ENCODE data around the gene GOLGB1.
"Not testable (repeated sequence)": the region's sequence is repeated elsewhere in the genome, so short reads cannot be mapped to it uniquely, and the experiment has no call there.

Gene GOLGB1, protein sequence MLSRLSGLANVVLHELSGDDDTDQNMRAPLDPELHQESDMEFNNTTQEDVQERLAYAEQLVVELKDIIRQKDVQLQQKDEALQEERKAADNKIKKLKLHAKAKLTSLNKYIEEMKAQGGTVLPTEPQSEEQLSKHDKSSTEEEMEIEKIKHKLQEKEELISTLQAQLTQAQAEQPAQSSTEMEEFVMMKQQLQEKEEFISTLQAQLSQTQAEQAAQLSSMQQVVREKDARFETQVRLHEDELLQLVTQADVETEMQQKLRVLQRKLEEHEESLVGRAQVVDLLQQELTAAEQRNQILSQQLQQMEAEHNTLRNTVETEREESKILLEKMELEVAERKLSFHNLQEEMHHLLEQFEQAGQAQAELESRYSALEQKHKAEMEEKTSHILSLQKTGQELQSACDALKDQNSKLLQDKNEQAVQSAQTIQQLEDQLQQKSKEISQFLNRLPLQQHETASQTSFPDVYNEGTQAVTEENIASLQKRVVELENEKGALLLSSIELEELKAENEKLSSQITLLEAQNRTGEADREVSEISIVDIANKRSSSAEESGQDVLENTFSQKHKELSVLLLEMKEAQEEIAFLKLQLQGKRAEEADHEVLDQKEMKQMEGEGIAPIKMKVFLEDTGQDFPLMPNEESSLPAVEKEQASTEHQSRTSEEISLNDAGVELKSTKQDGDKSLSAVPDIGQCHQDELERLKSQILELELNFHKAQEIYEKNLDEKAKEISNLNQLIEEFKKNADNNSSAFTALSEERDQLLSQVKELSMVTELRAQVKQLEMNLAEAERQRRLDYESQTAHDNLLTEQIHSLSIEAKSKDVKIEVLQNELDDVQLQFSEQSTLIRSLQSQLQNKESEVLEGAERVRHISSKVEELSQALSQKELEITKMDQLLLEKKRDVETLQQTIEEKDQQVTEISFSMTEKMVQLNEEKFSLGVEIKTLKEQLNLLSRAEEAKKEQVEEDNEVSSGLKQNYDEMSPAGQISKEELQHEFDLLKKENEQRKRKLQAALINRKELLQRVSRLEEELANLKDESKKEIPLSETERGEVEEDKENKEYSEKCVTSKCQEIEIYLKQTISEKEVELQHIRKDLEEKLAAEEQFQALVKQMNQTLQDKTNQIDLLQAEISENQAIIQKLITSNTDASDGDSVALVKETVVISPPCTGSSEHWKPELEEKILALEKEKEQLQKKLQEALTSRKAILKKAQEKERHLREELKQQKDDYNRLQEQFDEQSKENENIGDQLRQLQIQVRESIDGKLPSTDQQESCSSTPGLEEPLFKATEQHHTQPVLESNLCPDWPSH (N-terminal part only)

DNA sequence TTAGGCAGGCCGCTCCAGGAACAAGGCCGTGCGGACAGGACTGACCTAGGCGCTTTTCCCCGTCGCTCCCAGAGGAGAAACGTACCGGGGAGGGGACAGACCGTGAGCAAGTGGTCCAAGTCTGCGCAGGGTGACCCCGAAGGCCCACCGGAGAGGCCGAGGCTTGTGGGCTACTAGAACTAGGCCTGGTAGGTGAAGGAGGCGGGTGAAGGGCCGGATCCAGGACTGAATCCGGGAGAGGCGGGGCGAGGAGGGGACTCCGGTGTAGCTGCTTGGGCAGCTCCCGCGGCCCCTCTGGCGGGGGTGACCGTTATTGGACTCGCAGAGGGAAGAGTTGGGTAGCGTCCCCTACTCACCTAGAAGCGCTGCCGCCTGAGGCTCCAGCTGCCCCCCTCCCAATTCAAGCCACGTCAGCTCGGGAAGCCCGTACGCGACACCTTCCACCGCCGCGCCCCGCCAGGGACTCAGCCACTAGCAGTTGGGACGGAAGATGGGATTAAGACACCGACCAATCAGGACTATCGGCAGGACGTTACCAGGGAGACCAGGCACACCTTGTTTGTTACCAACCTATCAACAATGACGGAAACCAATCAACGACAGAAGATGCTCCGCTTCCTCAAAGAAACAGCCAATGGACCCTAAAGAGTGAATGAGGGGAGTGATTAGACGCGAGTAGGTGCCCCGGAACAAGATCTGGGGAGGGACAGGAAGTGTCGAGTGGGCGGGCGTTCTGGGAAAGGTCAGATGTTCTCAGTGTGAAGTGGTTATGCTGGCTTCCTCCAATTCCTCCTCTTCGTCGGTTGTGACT, at the start of gene GOLGB1:
Gene GOLGB1, minus strand, starts transcription at position 466 of the 811 bp plus-strand sequence. CDS start 18,770 bp downstream, outside the sequence.
- peak within 1 kb of the TSS; percentile 90 for H3K4me3 ChIP-seq (ENCODE audit: low read length)
- TF ChIP-seq, protein P1, sequence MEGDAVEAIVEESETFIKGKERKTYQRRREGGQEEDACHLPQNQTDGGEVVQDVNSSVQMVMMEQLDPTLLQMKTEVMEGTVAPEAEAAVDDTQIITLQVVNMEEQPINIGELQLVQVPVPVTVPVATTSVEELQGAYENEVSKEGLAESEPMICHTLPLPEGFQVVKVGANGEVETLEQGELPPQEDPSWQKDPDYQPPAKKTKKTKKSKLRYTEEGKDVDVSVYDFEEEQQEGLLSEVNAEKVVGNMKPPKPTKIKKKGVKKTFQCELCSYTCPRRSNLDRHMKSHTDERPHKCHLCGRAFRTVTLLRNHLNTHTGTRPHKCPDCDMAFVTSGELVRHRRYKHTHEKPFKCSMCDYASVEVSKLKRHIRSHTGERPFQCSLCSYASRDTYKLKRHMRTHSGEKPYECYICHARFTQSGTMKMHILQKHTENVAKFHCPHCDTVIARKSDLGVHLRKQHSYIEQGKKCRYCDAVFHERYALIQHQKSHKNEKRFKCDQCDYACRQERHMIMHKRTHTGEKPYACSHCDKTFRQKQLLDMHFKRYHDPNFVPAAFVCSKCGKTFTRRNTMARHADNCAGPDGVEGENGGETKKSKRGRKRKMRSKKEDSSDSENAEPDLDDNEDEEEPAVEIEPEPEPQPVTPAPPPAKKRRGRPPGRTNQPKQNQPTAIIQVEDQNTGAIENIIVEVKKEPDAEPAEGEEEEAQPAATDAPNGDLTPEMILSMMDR (conservative IDR thresholded peaks at IDR 0.05; ENCODE audit: low read depth, low read length): no peak
- peak; percentile 100 for DNase-seq (ENCODE audit: low read depth)

DNA sequence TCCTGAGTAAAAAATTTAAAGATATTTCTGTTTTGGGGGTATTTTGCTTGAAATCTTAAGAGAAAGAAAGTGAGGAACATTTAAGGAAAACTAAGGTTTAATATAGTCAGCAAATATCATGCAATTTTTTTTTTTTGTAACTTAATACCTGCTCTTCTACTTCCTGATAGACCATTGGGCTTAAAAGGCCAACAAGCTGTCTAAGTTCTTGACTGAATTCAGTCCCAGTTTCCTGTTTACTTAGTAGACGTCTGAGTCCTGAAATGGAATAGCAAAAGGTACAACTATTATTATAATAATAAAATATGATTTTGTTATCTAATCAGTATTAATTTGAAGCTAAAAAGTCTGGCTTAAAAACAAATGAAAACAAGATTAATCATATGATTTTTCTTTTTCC, 47.4 kb upstream of the GOLGB1 start:
- TF ChIP-seq, protein P1 (conservative IDR thresholded peaks at IDR 0.05; ENCODE audit: low read depth, low read length): no peak
- H3K4me3 ChIP-seq (ENCODE audit: low read length): no peak overlapping the region
- DNase-seq (ENCODE audit: low read depth): no peak

DNA sequence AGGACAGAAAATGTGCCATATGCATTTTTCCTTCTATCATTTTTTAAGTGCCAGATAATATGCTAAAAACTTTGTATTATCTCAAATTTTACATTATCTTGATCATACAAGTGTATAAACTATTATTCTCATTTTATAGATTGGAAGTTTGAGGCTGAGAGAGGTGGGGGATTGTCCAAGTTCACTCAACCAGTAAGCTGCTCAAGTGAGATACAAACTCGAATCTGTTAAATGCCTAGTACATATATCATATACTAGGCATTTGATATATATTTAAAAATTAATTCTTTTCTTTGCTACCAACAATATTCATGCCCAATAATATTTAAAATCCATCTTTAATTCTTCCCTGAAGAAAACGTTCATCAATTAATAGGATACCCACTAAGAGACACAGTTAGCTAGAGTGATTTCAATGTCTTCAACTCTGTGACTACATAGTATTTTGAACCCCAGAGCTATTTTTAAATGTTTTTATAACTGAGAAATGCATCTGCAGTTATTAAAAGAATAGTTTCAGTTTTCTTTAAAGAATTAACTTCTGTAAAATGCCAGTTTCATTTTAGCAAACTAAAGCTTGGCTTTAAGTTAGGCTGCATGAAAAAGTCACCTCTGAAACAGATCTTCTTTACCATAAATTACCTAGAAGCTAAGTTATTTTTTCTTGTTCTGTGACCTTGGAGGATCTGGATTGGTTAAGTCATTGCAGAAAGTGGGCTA, 44.9 kb upstream of the GOLGB1 start:
- H3K4me3 ChIP-seq (ENCODE audit: low read length): no peak overlapping the region
- TF ChIP-seq, protein P1 (conservative IDR thresholded peaks at IDR 0.05; ENCODE audit: low read depth, low read length): no peak
- no peak for DNase-seq (ENCODE audit: low read depth)

DNA sequence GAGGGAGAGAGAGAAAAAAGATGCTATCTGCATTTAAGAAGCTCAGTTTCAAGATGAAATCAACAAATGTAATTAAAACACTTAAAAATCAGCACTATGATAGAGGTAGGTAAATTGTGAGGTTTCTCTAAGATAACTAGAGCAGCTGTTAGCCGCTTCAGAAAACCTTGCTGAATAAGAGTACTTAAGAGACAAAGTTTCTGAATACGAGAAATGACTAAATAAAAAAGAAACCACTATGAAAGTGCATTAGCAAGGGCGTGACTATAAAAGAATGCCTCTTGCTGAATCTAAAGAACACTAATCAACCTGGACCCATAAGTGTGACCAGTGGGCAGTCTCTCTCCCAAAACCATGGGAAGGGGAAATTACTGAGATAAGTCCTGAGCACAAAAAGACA, 43.5 kb upstream of the GOLGB1 start:
- no peak for DNase-seq (ENCODE audit: low read depth)
- H3K4me3 ChIP-seq (ENCODE audit: low read length): no peak overlapping the region
- TF ChIP-seq, protein P1 (conservative IDR thresholded peaks at IDR 0.05; ENCODE audit: low read depth, low read length): no peak

DNA sequence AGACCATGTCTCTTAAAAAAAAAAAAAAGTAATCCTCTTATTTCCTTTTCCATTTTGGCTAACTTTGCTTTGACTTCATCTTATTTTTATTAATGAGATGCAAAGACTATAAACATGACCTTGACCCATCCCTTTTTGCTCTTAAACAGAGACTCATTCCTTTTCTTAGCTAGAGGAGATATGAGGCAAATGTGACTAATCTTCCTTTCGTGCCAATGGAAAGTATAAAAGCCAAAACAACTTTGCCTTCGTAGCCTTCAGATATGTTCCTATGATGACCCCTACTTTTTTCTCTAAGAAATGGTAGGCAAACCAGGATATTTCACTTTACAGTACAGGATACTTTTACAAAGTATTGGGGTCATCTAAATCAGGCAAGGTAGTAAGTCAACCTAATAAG, 36.9 kb upstream of the GOLGB1 start:
- H3K4me3 ChIP-seq (ENCODE audit: low read length): no peak overlapping the region
- no peak for DNase-seq (ENCODE audit: low read depth)
- TF ChIP-seq, protein P1 (conservative IDR thresholded peaks at IDR 0.05; ENCODE audit: low read depth, low read length): no peak

DNA sequence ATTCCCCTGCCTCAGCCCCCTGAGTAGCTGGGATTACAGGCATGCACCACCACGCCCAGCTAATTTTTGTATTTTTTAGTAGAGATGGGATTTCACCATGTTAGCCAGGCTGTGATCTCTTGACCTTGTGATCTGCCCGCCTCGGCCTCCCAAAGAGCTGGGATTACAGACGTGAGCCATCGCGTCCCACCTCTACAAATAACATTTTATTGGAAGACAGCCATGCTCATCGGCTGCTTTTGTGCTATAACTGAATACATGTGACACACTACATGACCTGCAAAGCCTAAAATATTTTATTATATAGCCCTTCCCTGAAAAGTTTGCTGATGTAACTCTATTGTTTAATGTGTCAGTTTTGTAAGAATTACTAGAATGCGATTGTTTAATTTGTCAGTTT, 33.2 kb upstream of the GOLGB1 start:
- H3K4me3 ChIP-seq (ENCODE audit: low read length); DNase-seq (ENCODE audit: low read depth): not testable (repeated sequence)

Measured in retinal pigment epithelial cell (primary cell).